ENCODE measurements around the gene LONRF2. TPM values are rescaled to one million over a fixed set of nuclear protein-coding genes. Genes with fewer than 3 reads are reported as not detected.
"Not testable (repeated sequence)": the region's sequence is repeated elsewhere in the genome, so short reads cannot be mapped to it uniquely, and the experiment has no call there.

The LONRF2 gene
- total RNA-seq (under 1 TPM in 2 of 5 experiments, not detected in 3; 0.05 to 0.24 TPM), polyA plus RNA-seq (not detected), total RNA-seq (not detected)

DNA sequence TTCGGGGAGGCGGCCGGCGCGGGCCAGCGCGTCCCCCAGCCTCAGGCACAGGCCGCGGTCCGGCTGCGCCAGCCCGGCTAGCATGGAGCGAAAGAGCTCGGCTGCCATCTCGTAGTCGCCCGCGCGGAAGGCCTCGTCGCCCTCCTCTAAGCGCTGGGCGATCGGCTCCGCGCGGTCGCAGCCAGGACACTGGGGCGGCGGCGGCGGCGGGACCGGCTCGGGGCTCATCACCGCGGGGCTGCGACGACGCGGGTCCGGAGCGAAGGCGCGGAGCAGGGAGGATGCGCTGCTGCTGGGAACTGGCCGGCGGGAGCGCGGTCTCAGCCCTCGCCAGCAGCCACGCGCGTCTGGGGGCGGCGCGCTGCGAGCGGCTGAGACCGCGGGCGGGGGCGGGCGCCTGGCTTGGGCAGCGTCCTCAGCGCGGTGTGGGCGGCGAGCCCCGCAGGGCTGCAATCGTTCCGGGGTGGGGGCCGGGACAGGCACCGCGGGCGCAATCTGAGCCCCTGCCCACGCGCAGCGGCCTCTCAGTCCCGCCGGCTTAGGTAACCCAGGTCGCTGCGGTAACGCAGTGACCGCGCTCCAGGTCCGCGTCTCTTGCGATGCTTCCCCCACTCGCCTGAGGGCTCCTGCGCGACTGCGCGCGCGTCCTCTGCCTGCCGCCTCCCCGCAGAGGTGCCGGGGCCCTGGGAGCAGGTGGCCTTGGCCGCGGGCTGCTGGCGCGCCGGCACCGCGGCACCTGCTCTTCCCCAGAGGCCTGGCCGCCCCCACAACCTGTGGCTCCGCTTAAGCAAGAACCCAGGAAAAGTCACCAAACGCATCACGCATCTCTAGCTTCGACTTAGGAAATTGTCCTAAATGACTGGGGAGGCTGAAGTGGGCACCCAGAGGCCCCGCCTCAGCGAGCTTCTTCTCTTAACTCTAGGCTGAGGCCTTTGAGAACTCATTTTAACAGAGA, at the start of gene LONRF2:
Gene LONRF2, minus strand, starts transcription at position 636 of the 955 bp plus-strand sequence. Its CDS starts 408 bp downstream, at position 228.
- no peaks in the 10 kb centered on the region for H3K9me3 ChIP-seq (ENCODE audit: control insufficient read depth in 2 of 3, low read length in 3 of 3)
- CTCF ChIA-PET: no interaction called here
- H3K36me3 ChIP-seq (ENCODE audit: control insufficient read depth in 2 of 3, insufficient read depth in 3 of 3, low read length in 3 of 3): no peaks in the 10 kb centered on the region
- Mint-ChIP-seq H3K9me3 (peaks cover 3 to 22% (median 13%) of the 10 kb centered on the region in 11 donors), H3K4me3 (peak within 1 kb of the TSS in 8 of 10 donors; percentile 34 to 79 (median 59)), H3K27me3 (peaks cover 58 to 73% (median 62%) of the 10 kb centered on the region in 5 donors), H3K36me3 (peaks cover 0 to 7% (median 4%) of the 10 kb centered on the region in 5 donors), H3K4me1 (peaks cover 0 to 9% (median 3%) of the 10 kb centered on the region in 7 donors), H3K27ac (no peak within 1 kb of the TSS)
- intact Hi-C loops (cut with micrococcal nuclease): loop anchor here in 1 of 2 donors (5.0 kb wide), 1 partner anchor 40 kb away; no protein-coding TSS in a partner anchor
- peaks cover 10 to 12% of the 10 kb centered on the region in 2 donors for H3K27me3 ChIP-seq (ENCODE audit: control insufficient read depth in 2 of 2, insufficient read depth in 2 of 2, low read length in 2 of 2)
- H3K4me3 ChIP-seq (ENCODE audit: low read length): no peak within 1 kb of the TSS
- DNase-seq: peak in 1 of 9 donors; percentile 49
- H3K27ac ChIP-seq (ENCODE audit: low read depth, low read length): no peak within 1 kb of the TSS
- no peak for ATAC-seq
- no peaks in the 10 kb centered on the region for H3K4me1 ChIP-seq (ENCODE audit: control insufficient read depth in 2 of 2, insufficient read depth in 2 of 2, low read length in 2 of 2)
- POLR2A ChIA-PET: no interaction called here

DNA sequence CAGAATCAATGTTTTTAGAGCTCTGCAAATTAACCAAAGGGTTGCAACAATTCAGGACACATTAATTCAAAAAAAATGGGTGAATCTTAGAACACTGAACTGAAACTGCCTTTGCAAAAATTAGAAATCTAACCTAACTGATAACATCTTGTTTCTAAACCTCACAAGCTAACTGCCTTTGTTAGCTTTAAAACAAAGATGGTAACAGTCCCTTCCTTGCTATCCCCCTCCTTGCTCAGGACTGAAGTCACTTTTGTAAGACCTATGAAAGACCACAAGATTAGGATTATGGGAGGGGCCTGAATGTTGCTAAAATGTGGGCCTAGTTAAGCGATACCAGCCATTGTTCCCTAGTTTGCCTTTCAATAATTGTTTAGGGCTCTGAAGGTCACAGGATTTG, 44.9 kb upstream of the LONRF2 start:
- H3K27ac ChIP-seq (ENCODE audit: low read depth, low read length): no peak overlapping the region
- Mint-ChIP-seq H3K4me1 (peaks cover 0 to 5% (median 0%) of the 10 kb centered on the region in 7 donors), H3K4me3 (peak overlapping the region in 1 of 10 donors; percentile 15), H3K9me3 (peaks cover 5 to 58% (median 31%) of the 10 kb centered on the region in 11 donors), H3K27me3 (peaks cover 14 to 35% (median 27%) of the 10 kb centered on the region in 5 donors), H3K36me3 (peaks cover 0 to 23% (median 7%) of the 10 kb centered on the region in 5 donors), H3K27ac (no peak overlapping the region)
- CTCF ChIA-PET: no interaction called here
- no peak overlapping the region for H3K4me3 ChIP-seq (ENCODE audit: low read length)
- no peaks in the 10 kb centered on the region for H3K27me3 ChIP-seq (ENCODE audit: control insufficient read depth in 2 of 2, insufficient read depth in 2 of 2, low read length in 2 of 2)
- no peaks in the 10 kb centered on the region for H3K36me3 ChIP-seq (ENCODE audit: control insufficient read depth in 2 of 3, insufficient read depth in 3 of 3, low read length in 3 of 3)
- intact Hi-C loops (cut with micrococcal nuclease): no loop called here
- POLR2A ChIA-PET: no interaction called here
- peaks cover 0 to 7% (median 0%) of the 10 kb centered on the region in 3 experiments for H3K9me3 ChIP-seq (ENCODE audit: control insufficient read depth in 2 of 3, low read length in 3 of 3)
- no peaks in the 10 kb centered on the region for H3K4me1 ChIP-seq (ENCODE audit: control insufficient read depth in 2 of 2, insufficient read depth in 2 of 2, low read length in 2 of 2)
- ATAC-seq: no peak
- DNase-seq: no peak

DNA sequence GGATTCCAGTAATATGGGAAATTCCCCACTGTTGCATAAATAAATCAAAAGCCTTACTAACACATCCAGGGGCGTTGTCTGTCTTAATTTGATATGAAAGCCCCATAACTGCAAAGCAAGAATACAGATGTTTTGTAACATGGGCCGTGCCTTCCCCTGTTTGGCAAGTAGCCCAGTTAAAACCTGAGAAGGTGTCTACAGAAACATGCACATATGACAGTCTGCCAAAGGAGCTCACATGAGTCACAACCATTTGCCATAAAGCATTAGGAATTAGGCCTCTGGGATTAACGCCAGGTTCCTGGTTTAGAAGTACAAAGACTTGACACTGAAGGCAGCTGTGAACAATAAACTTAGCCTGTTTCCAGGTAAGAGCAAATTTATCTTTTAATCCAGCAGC, 43.1 kb upstream of the LONRF2 start:
- intact Hi-C loops (cut with micrococcal nuclease): no loop called here
- Histone ChIP-seq H3K9me3 (ENCODE audit: control insufficient read depth in 2 of 3, low read length in 3 of 3) (no peaks in the 10 kb centered on the region), H3K36me3 (ENCODE audit: control insufficient read depth in 2 of 3, insufficient read depth in 3 of 3, low read length in 3 of 3) (no peaks in the 10 kb centered on the region), H3K27ac (ENCODE audit: low read depth, low read length) (no peak overlapping the region), H3K4me3 (ENCODE audit: low read length) (no peak overlapping the region), H3K27me3 (ENCODE audit: control insufficient read depth in 2 of 2, insufficient read depth in 2 of 2, low read length in 2 of 2) (no peaks in the 10 kb centered on the region), H3K4me1 (ENCODE audit: control insufficient read depth in 2 of 2, insufficient read depth in 2 of 2, low read length in 2 of 2) (no peaks in the 10 kb centered on the region)
- no peak overlapping the region for H3K4me3 Mint-ChIP-seq
- ChIA-PET CTCF (no interaction called here), POLR2A (no interaction called here)
- ATAC-seq (no peak), DNase-seq (no peak)
- H3K27ac Mint-ChIP-seq: no peak overlapping the region
- H3K36me3 Mint-ChIP-seq: peaks cover 0 to 20% (median 4%) of the 10 kb centered on the region in 5 donors
- H3K27me3 Mint-ChIP-seq: peaks cover 14 to 29% (median 22%) of the 10 kb centered on the region in 5 donors
- peaks cover 8 to 53% (median 22%) of the 10 kb centered on the region in 11 donors for H3K9me3 Mint-ChIP-seq
- peaks cover 0 to 5% (median 0%) of the 10 kb centered on the region in 7 donors for H3K4me1 Mint-ChIP-seq

DNA sequence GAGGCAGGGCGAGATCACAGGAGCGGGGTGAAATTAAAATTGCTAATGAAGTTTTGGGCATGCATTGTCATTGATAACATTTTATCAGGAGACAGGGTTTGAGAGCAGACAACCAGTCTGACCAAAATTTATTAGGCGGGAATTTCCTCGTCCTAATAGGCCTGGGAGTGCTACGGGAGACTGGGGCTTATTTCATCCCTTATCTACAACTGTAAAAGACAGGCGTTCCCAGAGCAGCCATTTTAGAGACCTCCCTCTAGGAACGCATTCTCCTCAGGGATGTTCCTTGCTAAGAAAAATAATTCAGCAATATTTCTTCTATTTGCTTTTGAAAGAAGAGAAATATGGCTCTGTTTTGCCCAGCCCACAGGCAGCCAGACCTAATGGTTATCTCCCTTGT, 40.0 kb upstream of the LONRF2 start:
- POLR2A ChIA-PET, DNase-seq: not testable (repeated sequence)

GRCh38 chr2:100359576-100359975, 37.3 kb upstream of the LONRF2 start:
- no peak overlapping the region for H3K4me3 Mint-ChIP-seq
- intact Hi-C loops (cut with micrococcal nuclease): no loop called here
- CTCF ChIA-PET: no interaction called here

More for the DNA sequence above, 40.0 kb upstream of the LONRF2 start:
- Mint-ChIP-seq H3K36me3 (peaks cover 0 to 13% (median 3%) of the 10 kb centered on the region in 5 donors), H3K9me3 (peaks cover 3 to 40% (median 12%) of the 10 kb centered on the region in 11 donors), H3K27me3 (peaks cover 11 to 14% (median 12%) of the 10 kb centered on the region in 5 donors)
- H3K36me3 ChIP-seq (ENCODE audit: control insufficient read depth in 2 of 3, insufficient read depth in 3 of 3, low read length in 3 of 3); H3K4me3 ChIP-seq (ENCODE audit: low read length); H3K4me1 Mint-ChIP-seq; H3K4me3 Mint-ChIP-seq; H3K4me1 ChIP-seq (ENCODE audit: control insufficient read depth in 2 of 2, insufficient read depth in 2 of 2, low read length in 2 of 2); H3K27me3 ChIP-seq (ENCODE audit: control insufficient read depth in 2 of 2, insufficient read depth in 2 of 2, low read length in 2 of 2); intact Hi-C loops (cut with micrococcal nuclease); H3K27ac ChIP-seq (ENCODE audit: low read depth, low read length); CTCF ChIA-PET; H3K27ac Mint-ChIP-seq; ATAC-seq; H3K9me3 ChIP-seq (ENCODE audit: control insufficient read depth in 2 of 3, low read length in 3 of 3): not testable (repeated sequence)

GRCh38 chr2:100358554-100358953, 36.3 kb upstream of the LONRF2 start:
- intact Hi-C loops (cut with micrococcal nuclease): no loop called here
- no peak overlapping the region for H3K27ac Mint-ChIP-seq
- peaks cover 0 to 9% (median 3%) of the 10 kb centered on the region in 5 donors for H3K36me3 Mint-ChIP-seq
- no peaks in the 10 kb centered on the region for H3K9me3 ChIP-seq (ENCODE audit: control insufficient read depth in 2 of 3, low read length in 3 of 3)
- H3K27ac ChIP-seq (ENCODE audit: low read depth, low read length): no peak overlapping the region
- peaks cover 24 to 33% (median 30%) of the 10 kb centered on the region in 5 donors for H3K27me3 Mint-ChIP-seq
- ChIA-PET POLR2A (no interaction called here), CTCF (no interaction called here)
- ATAC-seq (no peak), DNase-seq (no peak)
- H3K4me3 Mint-ChIP-seq: no peak overlapping the region
- H3K36me3 ChIP-seq (ENCODE audit: control insufficient read depth in 2 of 3, insufficient read depth in 3 of 3, low read length in 3 of 3): no peaks in the 10 kb centered on the region
- no peaks in the 10 kb centered on the region for H3K4me1 ChIP-seq (ENCODE audit: control insufficient read depth in 2 of 2, insufficient read depth in 2 of 2, low read length in 2 of 2)
- peaks cover 3 to 37% (median 16%) of the 10 kb centered on the region in 11 donors for H3K9me3 Mint-ChIP-seq
- H3K4me1 Mint-ChIP-seq: no peaks in the 10 kb centered on the region
- no peaks in the 10 kb centered on the region for H3K27me3 ChIP-seq (ENCODE audit: control insufficient read depth in 2 of 2, insufficient read depth in 2 of 2, low read length in 2 of 2)
- H3K4me3 ChIP-seq (ENCODE audit: low read length): no peak overlapping the region

More at GRCh38 chr2:100359576-100359975, 37.3 kb upstream of the LONRF2 start:
- H3K27me3 Mint-ChIP-seq: peaks cover 21 to 34% (median 26%) of the 10 kb centered on the region in 5 donors
- Histone ChIP-seq H3K4me1 (ENCODE audit: control insufficient read depth in 2 of 2, insufficient read depth in 2 of 2, low read length in 2 of 2) (no peaks in the 10 kb centered on the region), H3K4me3 (ENCODE audit: low read length) (no peak overlapping the region), H3K9me3 (ENCODE audit: control insufficient read depth in 2 of 3, low read length in 3 of 3) (no peaks in the 10 kb centered on the region), H3K27me3 (ENCODE audit: control insufficient read depth in 2 of 2, insufficient read depth in 2 of 2, low read length in 2 of 2) (no peaks in the 10 kb centered on the region), H3K27ac (ENCODE audit: low read depth, low read length) (no peak overlapping the region), H3K36me3 (ENCODE audit: control insufficient read depth in 2 of 3, insufficient read depth in 3 of 3, low read length in 3 of 3) (no peaks in the 10 kb centered on the region)
- no peak for DNase-seq
- no peak overlapping the region for H3K27ac Mint-ChIP-seq
- no peaks in the 10 kb centered on the region for H3K4me1 Mint-ChIP-seq
- peaks cover 3 to 37% (median 16%) of the 10 kb centered on the region in 11 donors for H3K9me3 Mint-ChIP-seq
- POLR2A ChIA-PET: no interaction called here
- peaks cover 0 to 12% (median 3%) of the 10 kb centered on the region in 5 donors for H3K36me3 Mint-ChIP-seq
- ATAC-seq: no peak

Measured in naive thymus-derived CD4-positive, alpha-beta T cell (primary cell).